Adrenal gland (tissue), 5 donors: ENCODE results near the gene CEP78.

Source experiments
- POLR2A ChIP-seq, 2 donors: fragments of 450-650 bp; IDR thresholded peaks; one replicate each; pipeline ENCODE4 v1.6.1; 2017; ENCODE audit warnings: antibody characterized with exemption in 2 of 2, mild to moderate bottlenecking in 2 of 2, moderate library complexity in 1 of 2
- TF ChIP-seq, protein P1 (sequence below), 6 experiments: fragments of 450-650 bp in 4 of 6; fragments of 200-600 bp in 2 of 6; sonication (generic) in 1 of 6; IDR thresholded peaks; 1 replicate in 5 of 6; 2 replicates in 1 of 6; pipeline versions ENCODE4 v1.5.1 to v1.8.0; 2016 to 2021; ENCODE audit warnings: antibody characterized with exemption in 6 of 6, mild to moderate bottlenecking in 2 of 6, moderate library complexity in 1 of 6
- donor health status: DM: no; HTN: no; CAD: no.

DNA sequence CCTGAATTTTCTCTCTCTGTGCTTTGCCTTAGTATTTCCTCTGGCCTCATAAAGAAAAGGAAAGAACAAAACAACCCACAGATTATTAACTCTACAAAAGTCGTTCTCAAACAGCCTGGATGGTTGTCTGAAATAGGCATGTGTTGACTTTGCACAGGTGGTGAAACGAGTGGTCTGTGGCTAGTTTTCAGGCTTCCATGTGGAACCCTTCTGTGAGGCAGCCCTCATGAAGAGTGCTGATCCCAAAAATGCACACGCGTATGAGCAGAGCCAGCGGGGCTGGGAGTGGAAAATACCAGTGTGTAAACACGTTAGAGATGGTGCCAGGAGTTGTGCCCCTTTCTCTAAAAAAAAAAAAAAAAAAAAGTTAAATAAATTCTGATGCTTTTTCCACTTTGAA lies 56.2 kb downstream of the CEP78 start:
- TF ChIP-seq, protein P1, sequence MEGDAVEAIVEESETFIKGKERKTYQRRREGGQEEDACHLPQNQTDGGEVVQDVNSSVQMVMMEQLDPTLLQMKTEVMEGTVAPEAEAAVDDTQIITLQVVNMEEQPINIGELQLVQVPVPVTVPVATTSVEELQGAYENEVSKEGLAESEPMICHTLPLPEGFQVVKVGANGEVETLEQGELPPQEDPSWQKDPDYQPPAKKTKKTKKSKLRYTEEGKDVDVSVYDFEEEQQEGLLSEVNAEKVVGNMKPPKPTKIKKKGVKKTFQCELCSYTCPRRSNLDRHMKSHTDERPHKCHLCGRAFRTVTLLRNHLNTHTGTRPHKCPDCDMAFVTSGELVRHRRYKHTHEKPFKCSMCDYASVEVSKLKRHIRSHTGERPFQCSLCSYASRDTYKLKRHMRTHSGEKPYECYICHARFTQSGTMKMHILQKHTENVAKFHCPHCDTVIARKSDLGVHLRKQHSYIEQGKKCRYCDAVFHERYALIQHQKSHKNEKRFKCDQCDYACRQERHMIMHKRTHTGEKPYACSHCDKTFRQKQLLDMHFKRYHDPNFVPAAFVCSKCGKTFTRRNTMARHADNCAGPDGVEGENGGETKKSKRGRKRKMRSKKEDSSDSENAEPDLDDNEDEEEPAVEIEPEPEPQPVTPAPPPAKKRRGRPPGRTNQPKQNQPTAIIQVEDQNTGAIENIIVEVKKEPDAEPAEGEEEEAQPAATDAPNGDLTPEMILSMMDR (IDR thresholded peaks at IDR 0.05): no peak
- no peak for TF ChIP-seq POLR2A (IDR thresholded peaks at IDR 0.05)
